Neutrophil (primary cell): Measurements from ENCODE around the gene MAP3K9.

Source experiments
- H3K27ac ChIP-seq: fragments of 200-600 bp; sonication (generic); 2 replicates; pipeline ENCODE4 v1.5.1; 2016; ENCODE audit warnings: mild to moderate bottlenecking, moderate library complexity
- H3K27me3 ChIP-seq: fragments of 200-600 bp; sonication (generic); 2 replicates; pipeline ENCODE4 v1.6.0; 2016; ENCODE audit warnings: mild to moderate bottlenecking
- H3K36me3 ChIP-seq: fragments of 200-600 bp; sonication (generic); 2 replicates; pipeline ENCODE4 v1.5.1; 2017
- H3K4me1 ChIP-seq, 2 experiments: fragments of 200-600 bp in 1 of 2; sonication (generic) in 1 of 2; 1 replicate in 1 of 2; 2 replicates in 1 of 2; pipeline versions ENCODE4 v1.5.1 to v1.6.1; 2013 to 2016; ENCODE audit warnings: low read depth in 1 of 2, low read length in 1 of 2, mild to moderate bottlenecking in 1 of 2, moderate library complexity in 1 of 2; ENCODE audit not compliant: control insufficient read depth in 1 of 2, insufficient read depth in 1 of 2
- H3K4me3 ChIP-seq, 2 experiments: fragments of 200-600 bp in 1 of 2; sonication (generic) in 1 of 2; 1 replicate in 1 of 2; 2 replicates in 1 of 2; pipeline ENCODE4 v1.5.1; 2013 to 2016; ENCODE audit warnings: low read depth in 1 of 2, low read length in 1 of 2, mild to moderate bottlenecking in 1 of 2, moderate library complexity in 1 of 2
- H3K9me3 ChIP-seq: fragments of 200-600 bp; sonication (generic); 2 replicates; pipeline ENCODE4 v1.5.1; 2016
- CTCF ChIP-seq: fragments of 200-600 bp; sonication (generic); IDR thresholded peaks from 2 replicates; pipeline ENCODE4 v1.5.1; 2016; ENCODE audit warnings: antibody characterized with exemption

The MAP3K9 gene

GRCh38 chr14:70780396-70781075, 28.8 kb downstream of the MAP3K9 start:
- no peaks in the 10 kb centered on the region for H3K9me3 ChIP-seq
- H3K36me3 ChIP-seq, result no peaks in the 10 kb centered on the region
- H3K4me1 ChIP-seq, result no peaks in the 10 kb centered on the region
- no peak for TF ChIP-seq CTCF
- no peak overlapping the region for H3K4me3 ChIP-seq
- H3K27ac ChIP-seq, result no peak overlapping the region
- H3K27me3 ChIP-seq, result peaks cover 81% of the 10 kb centered on the region

- H3K4me1 ChIP-seq, result no peaks in the 10 kb centered on the region
- peaks cover 72% of the 10 kb centered on the region for H3K27me3 ChIP-seq
- H3K36me3 ChIP-seq, result no peaks in the 10 kb centered on the region
- H3K4me3 ChIP-seq, result no peak overlapping the region
- H3K27ac ChIP-seq, result no peak overlapping the region
- H3K9me3 ChIP-seq, result no peaks in the 10 kb centered on the region
- no peak for TF ChIP-seq CTCF
These were observed 29.6 kb downstream of the MAP3K9 start for GRCh38 chr14:70779667-70780066.

GRCh38 chr14:70776197-70776596, 33.1 kb downstream of the MAP3K9 start:
- no peaks in the 10 kb centered on the region for H3K4me1 ChIP-seq
- no peak for TF ChIP-seq CTCF
- H3K4me3 ChIP-seq, result no peak overlapping the region
- H3K27me3 ChIP-seq, result peaks cover 73% of the 10 kb centered on the region
- H3K27ac ChIP-seq, result no peak overlapping the region
- H3K9me3 ChIP-seq, result no peaks in the 10 kb centered on the region
- H3K36me3 ChIP-seq, result no peaks in the 10 kb centered on the region

GRCh38 chr14:70773182-70773862, 36.0 kb downstream of the MAP3K9 start:
- Histone ChIP-seq H3K27me3 (peaks cover 68% of the 10 kb centered on the region), H3K4me3 (no peak overlapping the region), H3K9me3 (no peaks in the 10 kb centered on the region), H3K27ac (no peak overlapping the region), H3K4me1 (no peaks in the 10 kb centered on the region), H3K36me3 (no peaks in the 10 kb centered on the region)
- TF ChIP-seq CTCF, result no peak

- Histone ChIP-seq H3K4me1 (no peaks in the 10 kb centered on the region), H3K4me3 (no peak overlapping the region), H3K27me3 (peaks cover 57% of the 10 kb centered on the region), H3K36me3 (no peaks in the 10 kb centered on the region), H3K9me3 (no peaks in the 10 kb centered on the region), H3K27ac (no peak overlapping the region)
- no peak for TF ChIP-seq CTCF
These were observed 37.5 kb downstream of the MAP3K9 start for GRCh38 chr14:70771781-70772212.
